GM12801 (cell line): ENCODE data around the gene HACD2.

ENCODE experiments used
- CTCF ChIP-seq: IDR thresholded peaks from one replicate; pipeline ENCODE4 v1.5.1; 2011; ENCODE audit warnings: control low read depth; ENCODE audit not compliant: insufficient read length; ENCODE audit errors: extremely low read depth

Gene HACD2

GRCh38 chr3:123486460-123486859, 98.4 kb downstream of the HACD2 start:
- no peak for TF ChIP-seq CTCF

- TF ChIP-seq CTCF, result no peak
These were observed 99.3 kb downstream of the HACD2 start for GRCh38 chr3:123485551-123485950.

- TF ChIP-seq CTCF, result no peak
These were observed 101.7 kb downstream of the HACD2 start for GRCh38 chr3:123483146-123483545.

- no peak for TF ChIP-seq CTCF
These were observed 103.0 kb downstream of the HACD2 start for GRCh38 chr3:123481722-123482457.

GRCh38 chr3:123481071-123481470, 103.8 kb downstream of the HACD2 start:
- TF ChIP-seq CTCF, result no peak

GRCh38 chr3:123480428-123480827, 104.4 kb downstream of the HACD2 start:
- no peak for TF ChIP-seq CTCF

- TF ChIP-seq CTCF, result no peak
These were observed 105.0 kb downstream of the HACD2 start for GRCh38 chr3:123479891-123480290.
